HuH-7 (cell line): ENCODE data around the gene AP2A2.
"Not testable (repeated sequence)": the region's sequence is repeated elsewhere in the genome, so short reads cannot be mapped to it uniquely, and the experiment has no call there.

ENCODE experiments used
- DNase-seq: peaks from one replicate; pipeline ENCODE4 v3.0.0; 2011; ENCODE audit warnings: low spot score

The AP2A2 gene

GRCh38 chr11:1015826-1016545, 90.3 kb downstream of the AP2A2 start:
- DNase-seq = no peak

DNA sequence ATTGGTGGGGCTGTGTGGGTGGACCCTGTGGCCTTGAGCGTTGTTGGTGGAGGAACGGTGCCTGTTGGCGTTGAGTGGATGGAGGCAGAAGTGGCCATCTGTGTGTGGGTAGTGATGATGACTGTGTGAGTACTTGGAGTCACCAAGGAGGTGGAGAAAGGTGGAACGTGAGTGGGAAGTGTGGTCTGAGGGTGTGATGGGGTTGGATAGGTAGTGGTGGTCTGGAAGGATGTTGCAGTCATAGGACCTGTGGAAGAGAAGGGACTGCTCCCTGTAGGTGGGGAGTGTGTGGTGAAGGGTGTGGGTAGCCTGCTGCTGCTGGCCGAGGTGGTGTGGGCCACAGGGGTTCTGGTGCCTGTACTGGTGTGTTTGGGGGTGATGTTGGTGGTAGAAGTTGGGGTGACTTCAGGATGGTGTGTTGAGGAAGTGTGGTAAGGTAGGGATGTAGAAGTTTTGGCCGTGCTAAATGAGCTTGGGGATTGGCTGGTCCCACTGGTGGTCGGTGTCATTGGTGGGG, 91.0 kb downstream of the AP2A2 start:
- DNase-seq = not testable (repeated sequence)

- DNase-seq = no peak
These were observed 91.8 kb downstream of the AP2A2 start for GRCh38 chr11:1017269-1018005.

- DNase-seq = no peak
These were observed 92.4 kb downstream of the AP2A2 start for GRCh38 chr11:1018091-1018490.

GRCh38 chr11:1019321-1019910, 93.7 kb downstream of the AP2A2 start:
- no peak for DNase-seq

DNA sequence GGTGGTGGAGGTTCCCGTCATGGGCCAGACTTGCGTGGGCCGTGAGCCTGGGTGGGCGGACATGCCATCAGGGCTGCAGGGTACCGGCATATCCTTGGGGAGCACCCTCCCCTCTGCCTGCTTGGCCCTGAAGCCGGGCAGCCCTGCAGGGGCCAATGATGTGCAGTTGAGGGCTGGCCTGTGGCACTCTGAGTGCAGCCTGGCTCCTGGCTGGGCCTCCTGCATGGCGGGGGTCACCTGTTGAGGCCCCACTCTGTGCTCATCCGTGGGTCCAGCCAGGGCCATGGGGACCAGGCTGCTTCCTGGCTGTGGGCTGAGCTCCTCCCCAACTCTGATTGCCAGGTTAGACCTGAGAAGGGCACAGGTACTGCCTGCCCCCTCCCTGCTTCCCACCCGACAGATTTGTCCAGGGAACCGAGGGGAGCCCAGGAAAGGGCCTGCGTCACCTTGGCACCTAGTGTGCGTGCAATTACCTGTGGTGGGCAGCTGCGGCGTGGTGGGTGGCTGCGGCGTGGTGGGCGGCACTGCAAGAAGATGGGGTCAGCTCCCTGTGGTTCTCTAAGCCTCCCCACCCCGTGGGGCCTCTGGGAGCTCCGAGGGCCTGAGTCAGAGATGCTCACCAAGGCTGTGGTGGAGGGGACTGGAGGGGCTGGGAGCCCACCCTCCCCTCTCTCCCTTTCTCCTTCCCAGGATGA, 94.7 kb downstream of the AP2A2 start:
- no peak for DNase-seq

- no peak for DNase-seq
These were observed 96.7 kb downstream of the AP2A2 start for GRCh38 chr11:1022411-1022810.

DNA sequence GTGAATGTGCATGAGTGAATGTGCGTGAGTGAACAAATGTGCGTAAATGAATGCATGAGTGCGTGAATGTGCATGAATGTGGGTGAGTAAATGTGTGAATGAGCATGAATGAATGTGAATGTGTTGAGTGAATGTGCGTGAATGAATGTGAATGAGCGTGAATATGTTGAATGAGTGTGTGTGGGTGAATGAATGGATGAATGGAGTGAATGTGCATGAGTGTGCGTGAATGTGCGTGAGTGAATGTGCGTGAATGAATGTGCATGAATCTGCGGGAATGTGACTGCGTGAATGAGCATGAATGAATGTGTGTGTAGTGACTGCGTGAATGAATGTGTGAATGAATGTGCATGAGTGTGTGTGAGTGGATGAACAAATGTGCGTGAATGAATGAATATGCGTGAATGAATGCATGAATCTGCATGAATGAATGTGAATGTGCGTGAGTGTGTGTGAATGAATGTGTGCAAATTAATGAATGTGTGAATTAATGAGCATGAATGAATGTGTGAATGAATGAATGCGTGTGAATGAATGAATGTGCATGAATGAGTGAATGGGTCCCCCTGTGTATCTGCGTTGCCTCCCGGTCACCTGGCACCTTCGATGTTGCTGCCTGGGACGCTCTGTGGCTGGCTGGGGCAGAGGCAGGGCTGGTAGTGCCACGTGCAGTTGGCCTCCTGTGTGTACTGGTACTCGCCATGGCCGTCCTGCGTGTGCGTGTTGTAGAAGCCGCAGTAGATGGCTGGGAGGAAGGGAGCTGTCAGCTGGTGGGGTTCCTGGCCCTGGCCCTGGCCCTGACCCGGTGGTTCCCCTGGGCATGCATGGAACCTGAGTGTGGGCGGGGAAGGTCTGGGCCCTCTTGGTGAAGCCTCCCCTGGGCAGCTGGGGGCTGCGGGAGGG, 97.5 kb downstream of the AP2A2 start:
- DNase-seq = no peak

GRCh38 chr11:1023811-1024596, 98.3 kb downstream of the AP2A2 start:
- DNase-seq = no peak

DNA sequence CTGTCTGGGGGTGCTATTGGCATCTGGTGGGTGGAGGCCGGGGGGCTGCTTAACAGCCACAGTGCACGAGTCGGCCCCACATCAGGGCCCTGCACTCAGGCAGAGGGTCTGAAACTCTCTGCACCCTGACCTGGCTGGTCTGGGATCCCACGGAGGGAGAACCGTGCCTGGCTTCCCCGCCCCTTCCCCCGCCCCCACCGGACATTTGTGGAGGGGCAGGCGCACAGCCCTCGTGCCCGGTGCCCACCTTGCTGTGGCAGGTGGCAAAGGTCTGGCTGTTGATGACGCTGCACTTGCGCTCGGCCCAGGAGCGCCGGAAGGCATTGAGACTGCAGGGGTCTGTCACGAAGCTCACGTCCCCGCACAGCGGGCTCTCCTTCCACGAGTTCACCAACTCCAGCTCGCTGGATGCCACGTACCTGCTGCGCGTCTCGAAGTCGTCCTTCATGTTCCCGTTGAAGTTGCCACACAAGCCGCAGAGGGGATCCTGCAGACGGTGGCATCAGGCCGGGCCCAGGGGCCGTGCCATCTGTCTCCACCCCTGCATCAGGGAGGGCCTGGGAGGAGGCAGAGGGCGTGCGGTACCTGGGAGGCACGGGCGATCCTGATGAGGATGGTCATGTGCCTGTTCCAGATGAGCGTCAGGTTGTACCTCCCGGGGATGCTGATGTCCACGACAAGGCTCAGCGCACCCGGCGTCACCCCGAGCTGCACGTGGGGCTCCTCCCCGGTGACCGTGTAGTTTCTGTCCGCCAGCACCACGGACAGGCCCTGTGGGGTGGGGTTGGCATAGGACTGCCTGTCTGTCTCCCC, 99.1 kb downstream of the AP2A2 start:
- no peak for DNase-seq

DNA sequence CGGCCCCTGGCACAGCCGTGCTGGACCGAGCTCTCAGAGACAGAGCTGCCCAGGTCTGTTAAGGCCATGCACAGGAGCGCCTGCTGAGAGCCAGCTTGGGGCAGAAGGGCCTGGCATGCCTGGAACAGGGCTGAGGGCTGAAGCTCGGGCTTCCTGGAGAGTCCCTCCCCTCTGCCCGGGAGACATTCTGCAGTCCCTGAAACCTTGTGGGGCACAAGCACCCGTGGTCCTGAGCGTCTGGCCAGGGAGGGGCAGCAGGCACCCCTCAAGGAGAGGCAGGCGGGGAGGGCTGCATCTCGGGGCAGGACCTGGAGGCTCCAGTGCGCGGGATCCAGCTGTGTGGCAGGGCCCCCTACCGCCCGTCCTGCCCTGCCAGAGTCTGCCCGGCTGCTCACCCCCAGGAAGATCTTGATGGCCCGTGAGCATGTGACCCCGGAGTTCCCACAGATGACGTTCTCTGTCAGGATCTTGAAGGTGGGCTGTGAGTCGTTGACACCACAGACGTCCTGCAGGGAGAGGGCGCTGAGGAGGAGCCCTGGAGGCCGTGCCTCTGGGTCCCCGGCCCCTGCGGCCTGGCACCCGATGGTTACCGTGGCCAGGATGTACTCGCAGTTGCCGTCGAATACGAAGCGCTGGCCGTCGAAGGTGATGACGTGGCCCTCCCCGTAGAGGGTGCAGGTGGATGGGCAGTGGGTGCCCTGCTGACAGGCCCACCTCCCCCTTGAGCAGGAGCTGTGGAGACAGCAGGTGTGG, 99.9 kb downstream of the AP2A2 start:
- no peak for DNase-seq

DNA sequence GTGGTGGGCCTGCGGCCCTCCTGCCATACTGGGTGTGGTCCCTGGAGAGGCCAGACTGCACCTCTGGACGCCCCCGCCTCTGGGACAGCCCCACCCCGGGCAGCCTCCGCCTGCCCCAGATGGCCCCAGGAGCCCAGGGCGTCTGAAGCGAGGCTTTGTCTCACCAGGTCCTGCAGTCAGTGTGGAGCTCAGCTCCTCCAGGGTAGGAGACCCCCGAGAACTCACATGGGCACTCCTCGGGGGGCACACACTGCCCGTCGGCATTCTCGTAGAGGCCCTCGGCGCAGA, 100.4 kb downstream of the AP2A2 start:
- DNase-seq = no peak

DNA sequence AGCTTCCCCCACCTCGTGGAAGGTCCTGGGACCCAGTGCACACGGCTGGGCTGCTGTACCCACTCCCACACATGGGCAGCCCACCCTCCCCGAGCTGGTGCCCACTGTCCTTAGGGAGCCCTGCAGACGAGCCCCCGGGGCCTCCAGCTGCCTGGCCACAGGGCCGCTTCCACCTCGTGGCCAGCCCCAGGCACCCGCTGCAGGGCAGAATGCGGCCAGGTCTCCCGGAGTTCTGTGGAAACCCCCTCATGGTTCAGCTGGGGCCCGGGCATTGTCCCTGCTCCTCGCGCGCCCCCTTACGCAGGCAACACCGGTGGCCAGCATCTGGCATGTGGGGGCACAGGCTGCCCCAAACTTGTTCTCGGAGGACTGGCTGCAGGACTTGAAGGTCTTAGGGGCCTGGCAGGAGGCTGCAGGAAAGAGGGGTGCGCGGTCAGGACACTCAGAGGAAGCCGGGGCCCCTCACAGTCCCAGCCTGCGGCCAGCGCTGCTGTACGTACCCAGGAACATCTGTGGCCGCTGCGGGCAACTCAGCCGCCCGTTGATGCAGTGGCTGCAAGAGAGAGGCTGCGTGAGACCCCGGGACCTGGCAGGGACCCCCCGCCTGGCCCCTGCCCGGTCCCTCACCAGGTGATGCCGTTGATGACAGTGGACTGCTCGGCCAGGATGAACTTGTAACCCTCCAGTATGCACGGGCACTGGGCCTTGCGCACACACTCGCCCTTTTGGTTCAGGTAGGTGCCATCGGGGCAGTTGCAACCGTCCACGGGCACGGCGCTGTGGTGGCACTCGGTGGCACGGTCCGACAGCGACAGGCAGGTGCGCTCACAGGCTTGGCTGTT, 101.2 kb downstream of the AP2A2 start:
- DNase-seq = no peak

DNA sequence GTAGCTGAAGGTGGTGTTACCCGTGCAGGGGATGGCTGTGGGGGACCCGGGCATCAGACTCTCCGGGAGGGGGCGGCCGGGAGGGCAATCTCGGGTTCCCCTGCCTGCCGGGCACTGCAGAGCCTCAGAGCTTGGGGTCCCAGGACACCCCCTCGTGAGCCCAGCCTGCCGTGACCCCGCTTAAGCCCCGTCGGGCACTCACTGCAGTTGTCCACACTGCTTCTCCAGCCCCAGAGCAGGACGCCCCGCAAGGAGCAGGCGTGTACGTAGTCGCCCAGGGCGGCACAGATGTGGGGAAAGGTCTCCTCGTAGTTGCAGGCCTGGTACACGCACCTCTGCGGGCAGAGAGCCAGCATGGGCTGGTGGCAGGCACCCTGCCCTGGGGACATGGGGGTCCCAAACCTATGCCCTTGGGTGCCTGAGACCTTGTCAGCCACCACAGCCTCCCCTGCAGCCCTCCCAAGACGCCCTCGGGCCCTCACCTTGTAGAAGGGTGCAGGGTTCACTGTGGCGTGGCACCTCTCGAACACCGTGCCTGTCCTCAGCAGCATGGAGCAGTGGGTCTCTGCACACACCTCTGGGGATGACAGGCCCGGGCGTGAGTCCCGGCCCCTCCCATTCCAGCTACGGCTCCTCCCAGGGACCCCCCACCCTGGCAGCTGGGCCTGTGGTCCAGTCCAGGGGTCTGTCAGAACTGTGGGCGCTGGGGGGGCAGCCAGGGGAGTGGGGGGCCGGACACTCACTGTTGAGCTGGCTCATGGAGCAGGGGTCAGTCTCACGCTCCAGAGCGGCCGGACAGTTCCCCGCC, 102.0 kb downstream of the AP2A2 start:
- DNase-seq = no peak

DNA sequence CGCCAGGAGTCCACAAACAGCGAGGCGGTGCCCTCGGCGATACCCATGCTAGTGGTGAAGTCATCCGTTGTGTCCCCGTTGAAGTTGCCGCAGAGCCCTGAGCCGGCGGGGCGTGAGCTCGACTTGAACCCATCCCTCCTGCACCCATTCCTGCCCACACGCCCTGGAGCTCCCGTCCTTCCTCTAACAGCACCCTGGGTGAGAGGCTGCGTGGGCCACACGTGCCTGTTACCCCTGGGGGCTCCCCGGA, 102.5 kb downstream of the AP2A2 start:
- no peak for DNase-seq

DNA sequence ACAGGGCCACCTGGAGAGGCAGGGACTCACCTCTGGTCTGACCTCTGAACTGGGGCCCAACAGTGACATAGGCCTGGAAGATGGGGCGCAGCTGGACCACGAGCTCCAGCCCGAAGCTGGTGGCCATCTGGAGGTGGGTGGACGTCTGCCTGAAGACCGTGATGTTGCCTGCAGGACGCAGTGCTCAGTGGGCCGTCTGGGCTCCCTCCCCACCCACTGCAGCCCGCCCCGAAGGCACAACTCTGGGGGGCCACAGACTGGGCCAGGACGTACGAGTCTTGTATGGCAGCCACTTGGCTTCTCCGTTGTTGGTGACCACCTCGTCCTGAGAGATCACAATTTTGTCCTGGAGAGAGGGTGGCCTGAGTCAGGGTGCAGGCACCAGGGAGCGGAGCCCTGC, 102.9 kb downstream of the AP2A2 start:
- no peak for DNase-seq

- DNase-seq = no peak
These were observed 103.4 kb downstream of the AP2A2 start for GRCh38 chr11:1029051-1029450.

DNA sequence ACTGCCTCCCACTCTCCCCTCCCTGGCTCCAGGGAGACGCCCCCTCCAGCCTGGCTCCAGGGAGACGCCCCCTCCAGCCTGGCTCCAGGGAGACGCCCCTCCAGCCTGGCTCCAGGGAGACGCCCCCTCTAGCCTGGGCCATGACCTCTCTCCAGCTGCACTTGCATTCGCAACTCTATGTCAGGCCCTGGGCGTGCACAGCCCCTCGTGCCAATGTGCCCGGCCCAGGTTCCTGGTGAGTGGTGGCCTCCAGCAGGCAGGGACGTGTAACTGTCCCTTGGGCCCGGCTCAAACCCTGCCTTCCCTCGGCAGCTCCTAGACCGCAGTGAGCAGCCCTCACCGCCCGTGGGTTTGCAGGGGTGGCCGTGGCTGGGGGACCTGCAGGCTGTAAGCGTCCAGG, 104.0 kb downstream of the AP2A2 start:
- DNase-seq = no peak
